ENCODE data around the gene PIEZO2.

GRCh38 chr18:11064106-11064505 is 85.3 kb downstream of the PIEZO2 start:
- TF ChIP-seq, protein P1, sequence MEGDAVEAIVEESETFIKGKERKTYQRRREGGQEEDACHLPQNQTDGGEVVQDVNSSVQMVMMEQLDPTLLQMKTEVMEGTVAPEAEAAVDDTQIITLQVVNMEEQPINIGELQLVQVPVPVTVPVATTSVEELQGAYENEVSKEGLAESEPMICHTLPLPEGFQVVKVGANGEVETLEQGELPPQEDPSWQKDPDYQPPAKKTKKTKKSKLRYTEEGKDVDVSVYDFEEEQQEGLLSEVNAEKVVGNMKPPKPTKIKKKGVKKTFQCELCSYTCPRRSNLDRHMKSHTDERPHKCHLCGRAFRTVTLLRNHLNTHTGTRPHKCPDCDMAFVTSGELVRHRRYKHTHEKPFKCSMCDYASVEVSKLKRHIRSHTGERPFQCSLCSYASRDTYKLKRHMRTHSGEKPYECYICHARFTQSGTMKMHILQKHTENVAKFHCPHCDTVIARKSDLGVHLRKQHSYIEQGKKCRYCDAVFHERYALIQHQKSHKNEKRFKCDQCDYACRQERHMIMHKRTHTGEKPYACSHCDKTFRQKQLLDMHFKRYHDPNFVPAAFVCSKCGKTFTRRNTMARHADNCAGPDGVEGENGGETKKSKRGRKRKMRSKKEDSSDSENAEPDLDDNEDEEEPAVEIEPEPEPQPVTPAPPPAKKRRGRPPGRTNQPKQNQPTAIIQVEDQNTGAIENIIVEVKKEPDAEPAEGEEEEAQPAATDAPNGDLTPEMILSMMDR (conservative IDR thresholded peaks at IDR 0.05; ENCODE audit: low read depth, low read length): no peak
- no peak for TF ChIP-seq EZH2 (IDR thresholded peaks at IDR 0.05; ENCODE audit: borderline replicate concordance, low read depth, low read length, poor library complexity, severe bottlenecking)
